ENCODE data around the gene HNRNPF. TPM values are rescaled to one million over a fixed set of nuclear protein-coding genes. Genes with fewer than 3 reads are reported as not detected.

Gene HNRNPF, protein sequence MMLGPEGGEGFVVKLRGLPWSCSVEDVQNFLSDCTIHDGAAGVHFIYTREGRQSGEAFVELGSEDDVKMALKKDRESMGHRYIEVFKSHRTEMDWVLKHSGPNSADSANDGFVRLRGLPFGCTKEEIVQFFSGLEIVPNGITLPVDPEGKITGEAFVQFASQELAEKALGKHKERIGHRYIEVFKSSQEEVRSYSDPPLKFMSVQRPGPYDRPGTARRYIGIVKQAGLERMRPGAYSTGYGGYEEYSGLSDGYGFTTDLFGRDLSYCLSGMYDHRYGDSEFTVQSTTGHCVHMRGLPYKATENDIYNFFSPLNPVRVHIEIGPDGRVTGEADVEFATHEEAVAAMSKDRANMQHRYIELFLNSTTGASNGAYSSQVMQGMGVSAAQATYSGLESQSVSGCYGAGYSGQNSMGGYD
- total RNA-seq (2022; extraction: Qiagen RNA extraction), result 278 to 368 TPM (median 360 TPM) in 5 replicates

DNA sequence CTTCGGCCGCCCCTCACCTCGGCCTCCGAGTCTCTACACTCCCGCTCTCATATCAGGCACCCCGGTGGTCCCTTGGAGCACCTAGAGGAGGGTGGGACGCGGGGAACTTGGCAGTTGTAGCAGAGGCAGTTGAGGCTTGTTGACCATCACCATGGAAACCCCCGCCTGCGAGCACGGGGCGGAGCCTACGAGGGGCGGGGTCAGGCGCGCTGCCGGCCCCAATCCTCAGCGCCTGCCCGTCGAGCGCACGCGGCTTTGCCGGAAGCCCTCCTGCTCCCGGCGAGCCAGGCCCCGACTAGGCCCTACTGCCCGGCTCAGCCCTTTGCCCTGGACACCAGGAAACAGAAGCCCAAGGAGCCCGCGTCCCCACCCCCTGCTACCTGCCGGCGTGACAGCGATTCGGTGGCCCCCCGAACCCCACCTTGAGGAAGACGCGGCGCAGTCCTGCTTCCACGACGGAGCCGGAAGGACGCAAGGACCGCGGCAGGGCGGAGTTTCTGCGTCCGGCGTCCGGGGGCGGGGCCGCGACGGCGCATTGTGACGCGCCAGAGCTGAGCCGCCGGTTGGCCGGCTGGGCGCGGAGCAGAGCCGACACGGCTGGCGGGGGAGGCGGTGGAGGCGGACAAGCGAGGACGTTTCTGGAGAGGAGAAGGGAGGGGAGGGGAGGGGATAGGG lies at the start of gene HNRNPF:
HNRNPF (minus strand) TSS at position 477 of the 675 bp plus-strand sequence. CDS start 21,302 bp downstream, outside the sequence.

DNA sequence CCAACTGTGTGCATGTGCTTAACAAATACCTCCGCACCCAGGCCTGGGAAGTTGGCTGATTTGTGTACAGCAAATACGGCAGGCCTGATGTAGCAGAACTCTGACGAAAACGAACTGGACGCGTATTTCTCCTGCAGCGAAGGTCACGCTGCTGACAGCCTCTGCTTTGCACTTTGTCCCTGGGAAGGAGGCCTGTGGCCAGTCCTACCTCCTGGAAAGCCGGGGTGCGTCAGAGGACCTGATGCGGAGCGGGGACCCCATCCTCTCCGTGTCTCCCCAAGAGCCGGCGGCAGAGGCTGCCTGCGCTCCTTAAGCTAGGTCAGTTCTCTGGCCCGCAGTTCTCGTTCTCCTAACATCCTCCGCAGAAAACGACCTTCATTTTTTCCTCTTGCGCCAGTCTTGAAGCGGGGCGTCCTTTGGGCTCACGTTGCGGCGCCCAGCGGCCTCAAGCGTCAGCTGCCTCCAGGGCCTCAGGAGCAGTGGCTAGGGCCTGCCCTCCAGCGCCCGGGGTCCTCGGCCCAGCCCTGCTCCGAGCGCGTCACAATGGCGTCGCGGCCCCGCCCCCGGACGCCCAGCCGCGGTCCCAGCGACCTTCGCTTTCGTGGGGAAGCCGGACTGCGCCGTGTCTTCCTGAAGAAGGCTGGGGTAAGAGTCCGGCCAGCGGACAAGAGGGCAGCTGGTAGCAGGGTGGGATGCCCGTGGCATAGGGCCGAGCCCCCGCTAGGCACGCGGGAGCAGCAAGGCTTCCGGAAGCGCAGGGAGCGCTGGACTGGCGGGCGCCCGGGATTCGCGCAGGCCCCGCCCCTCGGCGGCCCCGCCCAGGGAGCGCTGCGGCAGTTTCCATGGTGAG lies 27.5 kb upstream of the HNRNPF start, which contains the start of gene ZNF487:
ZNF487 (plus strand) TSS at position 821 of the 850 bp plus-strand sequence. CDS start 38,703 bp downstream, outside the sequence.

DNA sequence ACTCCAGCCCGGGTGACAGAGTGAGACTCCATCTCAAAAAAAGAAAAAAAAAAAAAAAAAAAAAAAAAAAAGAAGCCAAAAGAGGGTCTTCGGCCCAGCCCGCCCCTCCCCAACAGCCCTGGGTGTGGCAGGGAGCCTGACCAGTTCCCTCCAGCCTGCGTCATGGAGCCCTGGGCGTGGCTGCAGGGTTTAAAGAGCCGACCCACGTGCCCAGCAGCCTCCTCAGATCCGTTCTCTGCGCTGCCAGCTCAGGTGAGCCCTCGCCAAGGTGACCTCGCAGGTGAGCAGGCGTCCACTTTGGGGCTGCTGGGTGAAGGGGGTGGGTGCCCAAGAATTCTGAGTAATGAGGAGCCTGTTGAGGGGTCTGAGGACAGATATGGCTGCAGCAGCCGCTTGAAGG lies 37.6 kb downstream of the HNRNPF start, which contains the start of gene FXYD4:
FXYD4 (plus strand) TSS at position 219 of the 400 bp plus-strand sequence. CDS start 2,111 bp downstream, outside the sequence.

Other genes with a start within 250 kb of the HNRNPF start
- 4.3 to 5.8 TPM (median 5.4 TPM) in 5 replicates for gene RASGEF1A, start 142.1 kb downstream of the HNRNPF start, total RNA-seq (2022; extraction: Qiagen RNA extraction)
- gene FXYD4, start 37.5 kb downstream of the HNRNPF start, total RNA-seq (2022; extraction: Qiagen RNA extraction), result not detected in 5 replicates
- gene ZNF487, start 27.9 kb upstream of the HNRNPF start, total RNA-seq (2022; extraction: Qiagen RNA extraction), result 5.5 to 6.5 TPM (median 5.8 TPM) in 5 replicates
- gene ZNF239, start 165.4 kb upstream of the HNRNPF start, total RNA-seq (2022; extraction: Qiagen RNA extraction), result 2.0 to 2.4 TPM (median 2.1 TPM) in 5 replicates
- gene ZNF485, start 197.3 kb upstream of the HNRNPF start, total RNA-seq (2022; extraction: Qiagen RNA extraction), result 1.7 to 2.2 TPM (median 2.1 TPM) in 5 replicates
- gene ZNF32, start 239.7 kb upstream of the HNRNPF start, total RNA-seq (2022; extraction: Qiagen RNA extraction), result 12.4 to 17.0 TPM (median 15.6 TPM) in 5 replicates